B cell (primary cell): Measurements from ENCODE around the gene NIPBL. TPM values are rescaled to one million over a fixed set of nuclear protein-coding genes. Genes with fewer than 3 reads are reported as not detected.

Experiments
- ATAC-seq: fragments of 200-7000 bp; cut with Tn5 transposase; one replicate; pipeline ENCODE4 v1.10.0; 2021; ENCODE audit warnings: low read depth, mild to moderate bottlenecking, moderate number of reproducible peaks, moderate library complexity
- CTCF ChIA-PET: fragments of 350-600 bp; sonication (Branson Sonifier 250); formaldehyde crosslinking; loops from one replicate; lab custom pipeline; 2021; ENCODE audit warnings: antibody characterized with exemption, inconsistent platforms; lab: Charles Lee
- POLR2A ChIA-PET: fragments of 350-600 bp; sonication (Branson Sonifier 250); formaldehyde crosslinking; loops from one replicate; lab custom pipeline; 2021; ENCODE audit warnings: antibody characterized with exemption; lab: Charles Lee
- DNase-seq: peaks from one replicate; pipeline ENCODE4 v3.0.0; 2013
- H2AFZ ChIP-seq: 2 replicates; pipeline ENCODE4 v1.6.1; 2012; ENCODE audit warnings: mild to moderate bottlenecking, low read depth, low read length; ENCODE audit not compliant: insufficient read depth, poor library complexity, severe bottlenecking
- H3K27ac ChIP-seq, 2 donors: 1 replicate in 1 of 2; 2 replicates in 1 of 2; pipeline ENCODE4 v1.5.1; 2012 to 2013; ENCODE audit warnings: low read length in 2 of 2, mild to moderate bottlenecking in 2 of 2, moderate library complexity in 1 of 2
- H3K27me3 ChIP-seq, 4 experiments: fragments of 200-600 bp in 1 of 4; sonication (generic) in 1 of 4; replicated peaks in 1 of 4; 1 replicate in 2 of 4; 2 replicates in 2 of 4; pipeline versions ENCODE4 v1.6.1 to v1.7.0; 2013 to 2016; ENCODE audit warnings: low read length in 3 of 4, mild to moderate bottlenecking in 2 of 4, mixed read lengths in 1 of 4, moderate library complexity in 1 of 4; ENCODE audit not compliant: insufficient read depth in 4 of 4, control insufficient read depth in 3 of 4; ENCODE audit errors: control extremely low read depth in 1 of 4
- H3K36me3 ChIP-seq, 2 experiments: replicated peaks in 1 of 2; 1 replicate in 1 of 2; 2 replicates in 1 of 2; pipeline versions ENCODE4 v1.6.1 to v1.7.1; 2013; ENCODE audit warnings: low read length in 1 of 2; ENCODE audit not compliant: insufficient read depth in 2 of 2, control insufficient read depth in 1 of 2; ENCODE audit errors: control extremely low read depth in 1 of 2, extremely low read depth in 1 of 2
- H3K4me1 ChIP-seq, 2 donors: fragments of 200-600 bp in 1 of 2; sonication (generic) in 1 of 2; 1 replicate in 1 of 2; 2 replicates in 1 of 2; pipeline versions ENCODE4 v1.5.1 to v1.6.1; 2013 to 2017; ENCODE audit warnings: low read length in 2 of 2; ENCODE audit not compliant: control insufficient read depth in 2 of 2, insufficient read depth in 2 of 2
- H3K4me2 ChIP-seq: replicated peaks from 2 replicates; pipeline ENCODE3; 2012; ENCODE audit warnings: mild to moderate bottlenecking, low read depth, low read length; ENCODE audit not compliant: poor library complexity, severe bottlenecking
- H3K4me3 ChIP-seq, 5 experiments: fragments of 200-600 bp in 1 of 5; sonication (generic) in 1 of 5; 1 replicate in 3 of 5; 2 replicates in 2 of 5; pipeline versions ENCODE4 v1.5.1 to v1.7.0; 2011 to 2016; ENCODE audit warnings: low read length in 4 of 5, mild to moderate bottlenecking in 4 of 5, low read depth in 2 of 5, control low read depth in 1 of 5, moderate library complexity in 1 of 5; ENCODE audit not compliant: insufficient read depth in 1 of 5; ENCODE audit errors: control extremely low read depth in 1 of 5, extremely low read depth in 1 of 5
- H3K79me2 ChIP-seq: fragments of 200-600 bp; sonication (generic); one replicate; pipeline ENCODE4 v1.6.0; 2016; ENCODE audit warnings: low read length; ENCODE audit not compliant: control insufficient read depth, insufficient read depth
- H3K9ac ChIP-seq: fragments of 200-600 bp; sonication (generic); 2 replicates; pipeline ENCODE4 v1.6.1; 2017; ENCODE audit warnings: mild to moderate bottlenecking, low read length, moderate library complexity
- H3K9me3 ChIP-seq, 3 donors: one replicate each; pipeline versions ENCODE4 v1.6.1 to v1.7.1; 2013; ENCODE audit warnings: low read length in 2 of 3; ENCODE audit not compliant: control insufficient read depth in 2 of 3, insufficient read depth in 1 of 3; ENCODE audit errors: control extremely low read depth in 1 of 3
- H4K20me1 ChIP-seq: 2 replicates; pipeline ENCODE4 v1.6.0; 2012; ENCODE audit warnings: mild to moderate bottlenecking, low read length; ENCODE audit not compliant: insufficient read depth, control insufficient read depth, poor library complexity, severe bottlenecking
- H3K27ac Mint-ChIP-seq: one replicate; pipeline ENCODE4 v1.8.0; 2021; ENCODE audit warnings: mixed read lengths
- H3K27me3 Mint-ChIP-seq: one replicate; pipeline ENCODE4 v1.8.0; 2021; ENCODE audit warnings: mixed read lengths
- H3K4me1 Mint-ChIP-seq: one replicate; pipeline ENCODE4 v1.8.0; 2021; ENCODE audit warnings: mixed read lengths
- H3K4me3 Mint-ChIP-seq: one replicate; pipeline ENCODE4 v1.8.0; 2021; ENCODE audit warnings: mixed read lengths
- H3K9me3 Mint-ChIP-seq: one replicate; pipeline ENCODE4 v1.8.0; 2022; ENCODE audit warnings: mixed read lengths; ENCODE audit not compliant: insufficient read depth
- EZH2 ChIP-seq: IDR thresholded peaks from 2 replicates; pipeline ENCODE4 v1.6.1; 2012; ENCODE audit warnings: borderline replicate concordance, low read depth, mild to moderate bottlenecking, moderate library complexity, low read length; ENCODE audit not compliant: insufficient read depth, poor library complexity, severe bottlenecking
- WGBS: methylation state at CpG from one replicate; pipeline ENCODE4 v1.1.5; 2013; ENCODE audit warnings: missing lambda C conversion rate; ENCODE audit not compliant: insufficient coverage; 5-methylcytosine and 5-hydroxymethylcytosine counted together
- intact Hi-C: fragments of 100-400 bp; cut with micrococcal nuclease; formaldehyde crosslinking; loops from one replicate; pipeline ENCODE4 v1.10.0; 2022
- polyA plus RNA-seq: library from polyadenylated mRNA; depleted of rRNA; stranded (reverse); fragments of >200 nt; gene quantifications from 2 replicates; pipeline ENCODE4 v1.2.3, GENCODE V29; 2012
- total RNA-seq, 2 donors: library from RNA; stranded (reverse); fragments of 120-200 nt in 1 of 2; gene quantifications; 1 replicate in 1 of 2; 2 replicates in 1 of 2; pipeline versions ENCODE4 v1.2.3 to v1.2.4, GENCODE V29; 2013 to 2022
- TF ChIP-seq, protein P1 (sequence below): fragments of 200-600 bp; IDR thresholded peaks from one replicate; pipeline ENCODE4 v1.8.0; 2022; ENCODE audit warnings: antibody characterized with exemption, mild to moderate bottlenecking

Gene NIPBL
- total and polyA plus RNA-seq, 2 donors (not counting 1 experiment from before 2014, with no cell fraction given), result 24.7 to 112 TPM

DNA sequence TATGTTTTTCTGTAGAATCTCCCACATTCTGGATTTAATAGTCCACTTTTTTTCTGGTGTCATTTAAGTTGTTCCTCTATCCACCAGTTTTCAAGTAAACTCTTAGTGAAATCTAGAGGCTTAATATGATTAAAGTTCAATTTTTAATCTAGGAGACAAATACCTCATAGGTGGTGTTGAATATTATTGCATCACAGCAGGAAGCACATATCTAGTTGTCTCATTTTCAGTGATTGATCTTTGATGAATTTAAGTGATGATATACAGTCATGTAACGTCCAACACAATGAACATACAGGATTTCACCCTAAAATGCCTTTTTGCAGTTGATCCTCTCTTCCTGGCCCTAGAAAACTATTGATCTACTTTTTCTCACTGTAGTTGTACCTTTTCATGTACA lies 152.3 kb downstream of the NIPBL start:
- no peaks in the 10 kb centered on the region for H3K27me3 Mint-ChIP-seq
- no peak for TF ChIP-seq EZH2
- TF ChIP-seq, protein P1, sequence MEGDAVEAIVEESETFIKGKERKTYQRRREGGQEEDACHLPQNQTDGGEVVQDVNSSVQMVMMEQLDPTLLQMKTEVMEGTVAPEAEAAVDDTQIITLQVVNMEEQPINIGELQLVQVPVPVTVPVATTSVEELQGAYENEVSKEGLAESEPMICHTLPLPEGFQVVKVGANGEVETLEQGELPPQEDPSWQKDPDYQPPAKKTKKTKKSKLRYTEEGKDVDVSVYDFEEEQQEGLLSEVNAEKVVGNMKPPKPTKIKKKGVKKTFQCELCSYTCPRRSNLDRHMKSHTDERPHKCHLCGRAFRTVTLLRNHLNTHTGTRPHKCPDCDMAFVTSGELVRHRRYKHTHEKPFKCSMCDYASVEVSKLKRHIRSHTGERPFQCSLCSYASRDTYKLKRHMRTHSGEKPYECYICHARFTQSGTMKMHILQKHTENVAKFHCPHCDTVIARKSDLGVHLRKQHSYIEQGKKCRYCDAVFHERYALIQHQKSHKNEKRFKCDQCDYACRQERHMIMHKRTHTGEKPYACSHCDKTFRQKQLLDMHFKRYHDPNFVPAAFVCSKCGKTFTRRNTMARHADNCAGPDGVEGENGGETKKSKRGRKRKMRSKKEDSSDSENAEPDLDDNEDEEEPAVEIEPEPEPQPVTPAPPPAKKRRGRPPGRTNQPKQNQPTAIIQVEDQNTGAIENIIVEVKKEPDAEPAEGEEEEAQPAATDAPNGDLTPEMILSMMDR, result no peak
- Histone ChIP-seq H3K9me3 (no peaks in the 10 kb centered on the region), H3K4me3 (no peak overlapping the region), H3K36me3 (peaks cover 15 to 50% of the 10 kb centered on the region in 2 experiments), H3K27ac (no peak overlapping the region), H3K79me2 (peaks cover 4% of the 10 kb centered on the region), H3K4me2 (no peak overlapping the region), H3K27me3 (no peaks in the 10 kb centered on the region), H2AFZ (no peak overlapping the region), H3K4me1 (no peaks in the 10 kb centered on the region), H4K20me1 (no peaks in the 10 kb centered on the region), H3K9ac (no peak overlapping the region)
- WGBS, result no CpG with 5 or more reads among the region's 1 CpG
- ChIA-PET CTCF (no interaction called here), POLR2A (no interaction called here)
- H3K27ac Mint-ChIP-seq, result no peak overlapping the region
- H3K4me1 Mint-ChIP-seq, result no peaks in the 10 kb centered on the region
- no peak overlapping the region for H3K4me3 Mint-ChIP-seq
- DNase-seq (no peak), ATAC-seq (no peak)
- H3K9me3 Mint-ChIP-seq, result no peaks in the 10 kb centered on the region
- intact Hi-C loops, result loop anchor here (10.0 kb wide), 1 partner anchor 54 kb away; no protein-coding TSS in a partner anchor

DNA sequence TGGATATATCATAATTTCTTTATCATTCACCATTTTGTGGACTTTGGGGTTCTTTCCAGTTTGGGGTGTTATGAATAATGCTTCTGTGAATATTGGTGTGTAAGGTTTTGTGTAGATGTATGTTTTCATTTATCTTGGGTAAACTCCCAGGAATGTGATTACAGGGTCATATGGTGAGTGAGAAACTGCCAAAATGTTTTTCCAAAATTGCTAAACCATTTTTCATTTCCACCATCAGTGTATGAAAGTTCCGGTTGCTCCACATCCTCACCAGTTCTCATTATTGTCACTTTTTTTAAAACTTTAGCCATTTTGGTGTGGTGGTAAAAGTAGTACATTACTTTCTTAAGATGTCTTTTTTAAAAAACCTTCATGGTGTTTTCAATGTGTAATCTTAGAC lies 152.9 kb downstream of the NIPBL start:
- WGBS, result no CpG with 5 or more reads among the region's 1 CpG
- Histone ChIP-seq H3K9me3 (no peaks in the 10 kb centered on the region), H3K27ac (no peak overlapping the region), H3K4me3 (no peak overlapping the region), H3K4me1 (no peaks in the 10 kb centered on the region), H3K27me3 (no peaks in the 10 kb centered on the region), H3K36me3 (peaks cover 14 to 47% of the 10 kb centered on the region in 2 experiments), H3K79me2 (peaks cover 4% of the 10 kb centered on the region), H3K4me2 (no peak overlapping the region), H2AFZ (no peak overlapping the region), H4K20me1 (no peaks in the 10 kb centered on the region), H3K9ac (no peak overlapping the region)
- Mint-ChIP-seq H3K4me1 (no peaks in the 10 kb centered on the region), H3K9me3 (no peaks in the 10 kb centered on the region), H3K27ac (no peak overlapping the region), H3K4me3 (no peak overlapping the region), H3K27me3 (no peaks in the 10 kb centered on the region)
- ChIA-PET POLR2A (no interaction called here), CTCF (no interaction called here)
- ATAC-seq, result no peak
- TF ChIP-seq EZH2, result no peak
- TF ChIP-seq, protein P1, result no peak
- intact Hi-C loops, result loop anchor here (10.0 kb wide), 1 partner anchor 55 kb away; no protein-coding TSS in a partner anchor
- no peak for DNase-seq
